MM.1S (cell line): ENCODE measurements around the gene TMEM163.

Source experiments
- EZH2 ChIP-seq: fragments of 300-600 bp; sonication (generic); optimal IDR thresholded peaks from 2 replicates; pipeline ENCODE3; 2017; ENCODE audit warnings: low read depth, mild to moderate bottlenecking, antibody characterized with exemption, low read length, mixed read lengths
- EZH2phosphoT487 ChIP-seq: fragments of 300-600 bp; sonication (generic); IDR thresholded peaks from 2 replicates; pipeline ENCODE4 v1.6.1; 2018; ENCODE audit warnings: antibody characterized with exemption, low read length
- TF ChIP-seq, protein P1 (sequence below): fragments of 300-600 bp; sonication (generic); IDR thresholded peaks from 2 replicates; pipeline ENCODE4 v1.5.1; 2016; ENCODE audit warnings: antibody characterized with exemption, low read length, mixed read lengths

DNA sequence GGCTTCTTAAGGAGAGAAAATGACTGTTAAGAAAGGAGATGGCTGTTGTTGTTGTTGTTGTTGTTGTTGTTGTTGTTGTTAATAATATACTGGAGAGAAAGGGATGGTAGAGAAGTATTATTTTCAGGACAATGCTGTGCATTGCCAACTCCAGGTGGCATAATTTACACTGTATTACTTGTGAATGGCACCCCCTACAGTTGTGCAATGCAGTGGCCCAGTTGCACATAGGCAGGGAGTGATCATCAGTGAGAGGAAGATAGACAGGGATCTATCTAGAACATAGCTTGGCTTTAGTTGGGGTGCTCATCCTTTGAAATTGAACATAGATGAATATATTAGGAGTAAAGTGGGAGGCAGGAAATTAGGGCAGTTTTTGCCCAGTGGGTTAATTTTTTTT is 47.2 kb upstream of the TMEM163 start:
- TF ChIP-seq, protein P1, sequence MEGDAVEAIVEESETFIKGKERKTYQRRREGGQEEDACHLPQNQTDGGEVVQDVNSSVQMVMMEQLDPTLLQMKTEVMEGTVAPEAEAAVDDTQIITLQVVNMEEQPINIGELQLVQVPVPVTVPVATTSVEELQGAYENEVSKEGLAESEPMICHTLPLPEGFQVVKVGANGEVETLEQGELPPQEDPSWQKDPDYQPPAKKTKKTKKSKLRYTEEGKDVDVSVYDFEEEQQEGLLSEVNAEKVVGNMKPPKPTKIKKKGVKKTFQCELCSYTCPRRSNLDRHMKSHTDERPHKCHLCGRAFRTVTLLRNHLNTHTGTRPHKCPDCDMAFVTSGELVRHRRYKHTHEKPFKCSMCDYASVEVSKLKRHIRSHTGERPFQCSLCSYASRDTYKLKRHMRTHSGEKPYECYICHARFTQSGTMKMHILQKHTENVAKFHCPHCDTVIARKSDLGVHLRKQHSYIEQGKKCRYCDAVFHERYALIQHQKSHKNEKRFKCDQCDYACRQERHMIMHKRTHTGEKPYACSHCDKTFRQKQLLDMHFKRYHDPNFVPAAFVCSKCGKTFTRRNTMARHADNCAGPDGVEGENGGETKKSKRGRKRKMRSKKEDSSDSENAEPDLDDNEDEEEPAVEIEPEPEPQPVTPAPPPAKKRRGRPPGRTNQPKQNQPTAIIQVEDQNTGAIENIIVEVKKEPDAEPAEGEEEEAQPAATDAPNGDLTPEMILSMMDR = no peak
- no peak for TF ChIP-seq EZH2
- no peak for TF ChIP-seq EZH2phosphoT487
